Large intestine (tissue), 12 donors: Measurements from ENCODE around the gene KCNIP4. TPM values are rescaled to one million over a fixed set of nuclear protein-coding genes. Genes with fewer than 3 reads are reported as not detected.
A peak's percentile ranks its signal among the peaks of the same experiment; 100 is the strongest.
"Not testable (repeated sequence)": the region's sequence is repeated elsewhere in the genome, so short reads cannot be mapped to it uniquely, and the experiment has no call there.

Experiments
- DNase-seq, 2 donors: peaks; one replicate each; pipeline versions ENCODE4 v3.0.0 to v3.0.0-alpha.2; 2013
- H3K27ac ChIP-seq: one replicate; pipeline ENCODE4 v1.5.1; 2013; ENCODE audit warnings: low read length
- H3K27me3 ChIP-seq: 2 replicates; pipeline ENCODE4 v1.6.1; 2013; ENCODE audit warnings: low read length; ENCODE audit not compliant: control insufficient read depth, insufficient read depth
- H3K36me3 ChIP-seq: 2 replicates; pipeline ENCODE4 v1.6.1; 2013; ENCODE audit warnings: low read length; ENCODE audit not compliant: control insufficient read depth, insufficient read depth
- H3K4me1 ChIP-seq: one replicate; pipeline ENCODE4 v1.6.1; 2013; ENCODE audit warnings: low read length; ENCODE audit not compliant: control insufficient read depth, insufficient read depth
- H3K4me3 ChIP-seq: one replicate; pipeline ENCODE4 v1.5.1; 2013; ENCODE audit warnings: low read length
- H3K9me3 ChIP-seq: one replicate; pipeline ENCODE4 v1.6.1; 2013; ENCODE audit warnings: mild to moderate bottlenecking, low read depth, low read length, moderate library complexity; ENCODE audit not compliant: control insufficient read depth
- whole genome bisulfite sequencing: methylation state at CpG from one replicate; pipeline ENCODE4 v1.1.5; 2013; ENCODE audit warnings: low lambda C conversion rate; ENCODE audit not compliant: insufficient coverage; 5-methylcytosine and 5-hydroxymethylcytosine counted together
- long read RNA-seq, 11 donors: transcript quantifications; one replicate each; lab custom pipeline, GENCODE V29; 2026
- polyA plus RNA-seq: library from polyadenylated mRNA; unstranded; fragments of 120-200 nt; gene quantifications from one replicate; pipeline ENCODE4 v1.2.1, GENCODE V29; 2013

Gene KCNIP4
- polyA plus RNA-seq: 7.5 TPM
- long read RNA-seq, donor 1, partial matches to known transcripts: 5 of 5 reads
- long read RNA-seq, donor 1, other reads (novel, unspliced or antisense): 0 of 5 reads
- long read RNA-seq, donor 2, partial matches to known transcripts: 0 of 1 reads
- long read RNA-seq, donor 2, other reads (novel, unspliced or antisense): 0 of 1 reads
- long read RNA-seq, donor 3, partial matches to known transcripts: 6 of 7 reads
- long read RNA-seq, donor 3, other reads (novel, unspliced or antisense): 0 of 7 reads
- long read RNA-seq, donor 4: 0 reads
- long read RNA-seq, donor 5, partial matches to known transcripts: 0 of 3 reads
- long read RNA-seq, donor 5, other reads (novel, unspliced or antisense): 0 of 3 reads
- long read RNA-seq, donor 6, partial matches to known transcripts: 0 of 3 reads
- long read RNA-seq, donor 6, other reads (novel, unspliced or antisense): 0 of 3 reads
- long read RNA-seq, donor 7: 0 reads
- long read RNA-seq, donor 8, partial matches to known transcripts: 0 of 2 reads
- long read RNA-seq, donor 8, other reads (novel, unspliced or antisense): 0 of 2 reads
- long read RNA-seq, donor 9, partial matches to known transcripts: 0 of 2 reads
- long read RNA-seq, donor 9, other reads (novel, unspliced or antisense): 0 of 2 reads
- long read RNA-seq, donor 10: 0 reads
- long read RNA-seq, donor 11, partial matches to known transcripts: 0 of 1 reads
- long read RNA-seq, donor 11, other reads (novel, unspliced or antisense): 0 of 1 reads

DNA sequence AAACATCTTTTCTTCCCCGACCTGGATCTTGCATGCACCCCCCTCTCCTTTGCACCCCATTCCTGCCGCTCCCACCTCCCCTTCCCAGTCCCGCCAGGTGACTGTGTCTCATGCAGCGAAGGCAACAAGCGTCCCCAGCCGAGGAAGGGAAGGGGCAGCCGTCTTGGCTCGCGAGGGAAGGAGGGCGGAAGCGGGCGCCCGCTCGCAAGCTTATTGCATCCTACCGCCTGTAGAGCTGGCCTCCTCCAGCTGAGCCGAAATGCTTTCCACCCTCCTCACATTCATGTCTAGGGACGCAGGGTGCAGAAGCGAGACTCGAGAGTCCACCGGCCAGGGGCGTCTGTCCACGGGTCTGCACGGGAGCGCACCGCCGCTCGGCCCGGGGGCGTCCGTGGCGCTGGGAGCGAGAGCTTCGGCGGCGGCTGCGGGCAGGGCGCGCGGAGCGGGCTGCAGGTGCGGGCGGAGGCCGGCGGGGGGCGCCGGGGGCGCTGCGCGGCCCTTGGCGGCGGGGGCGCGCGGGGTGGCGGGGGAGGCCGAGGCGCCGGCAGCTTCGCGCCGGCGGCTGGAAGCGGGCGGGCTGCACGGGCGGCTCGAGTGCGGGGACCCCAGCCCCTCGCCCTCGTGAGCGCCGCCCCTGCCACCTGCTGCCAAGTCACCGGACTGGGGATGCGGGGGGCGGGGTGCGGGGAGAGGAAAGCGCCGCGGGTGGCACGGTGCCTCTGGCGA lies at the start of gene KCNIP4:
KCNIP4 (minus strand) TSS at position 426 of the 726 bp plus-strand sequence.
- H3K9me3 ChIP-seq: peaks cover 3% of the 10 kb centered on the region
- WGBS: no CpG with 5 or more reads among the region's 81 CpGs
- no peak within 1 kb of the TSS for H3K27ac ChIP-seq
- H3K4me3 ChIP-seq: no peak within 1 kb of the TSS
- peak in 1 of 2 donors; percentile 20 for DNase-seq
- no peaks in the 10 kb centered on the region for H3K36me3 ChIP-seq
- peaks cover 31% of the 10 kb centered on the region for H3K27me3 ChIP-seq
- H3K4me1 ChIP-seq: no peaks in the 10 kb centered on the region

DNA sequence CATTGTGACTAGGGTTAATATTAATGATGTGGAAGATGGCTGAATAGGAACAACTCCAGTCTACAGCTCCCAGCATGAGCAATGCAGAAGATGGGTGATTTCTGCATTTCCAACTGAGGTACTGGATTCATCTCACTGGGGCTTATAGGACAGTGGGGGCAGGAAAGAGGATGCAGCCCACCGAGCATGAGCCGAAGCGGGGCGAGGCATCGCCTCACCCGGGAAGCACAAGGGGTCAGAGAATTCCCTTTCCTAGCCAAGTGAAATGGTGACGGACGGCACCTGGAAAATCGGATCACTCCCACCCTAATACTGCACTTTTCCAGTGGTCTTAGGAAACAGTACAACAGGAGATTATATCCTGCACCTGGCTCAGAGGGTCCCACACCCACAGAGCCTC lies 48.0 kb upstream of the KCNIP4 start:
- not testable (repeated sequence) for H3K4me1 ChIP-seq, H3K4me3 ChIP-seq, H3K27me3 ChIP-seq, DNase-seq, H3K9me3 ChIP-seq, H3K36me3 ChIP-seq, H3K27ac ChIP-seq
- no CpG with 5 or more reads among the region's 9 CpGs for WGBS

DNA sequence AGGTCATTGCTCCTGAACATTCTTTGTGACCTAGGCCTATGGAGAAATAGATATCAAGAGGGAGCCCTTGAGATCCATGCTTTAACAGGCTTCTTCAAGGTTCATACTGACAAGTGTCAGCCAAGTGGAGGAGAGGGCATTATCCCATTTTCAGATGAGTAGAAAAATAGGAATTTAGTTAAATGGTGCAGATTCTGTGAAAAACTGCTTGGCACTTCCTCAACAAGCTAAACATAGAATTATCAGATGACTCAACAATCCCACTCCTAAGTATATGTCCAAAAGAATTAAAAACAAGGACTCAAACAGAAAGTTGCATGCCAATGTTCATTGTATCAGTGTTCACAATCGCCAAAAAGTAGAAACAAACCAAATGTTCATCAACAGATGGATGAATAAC lies 43.8 kb upstream of the KCNIP4 start:
- Histone ChIP-seq H3K27me3 (no peaks in the 10 kb centered on the region), H3K4me1 (no peaks in the 10 kb centered on the region), H3K9me3 (no peaks in the 10 kb centered on the region), H3K4me3 (no peak overlapping the region), H3K27ac (no peak overlapping the region), H3K36me3 (no peaks in the 10 kb centered on the region)
- no peak for DNase-seq
- WGBS: 83% methylated on average over 1 of the region's 1 CpG

DNA sequence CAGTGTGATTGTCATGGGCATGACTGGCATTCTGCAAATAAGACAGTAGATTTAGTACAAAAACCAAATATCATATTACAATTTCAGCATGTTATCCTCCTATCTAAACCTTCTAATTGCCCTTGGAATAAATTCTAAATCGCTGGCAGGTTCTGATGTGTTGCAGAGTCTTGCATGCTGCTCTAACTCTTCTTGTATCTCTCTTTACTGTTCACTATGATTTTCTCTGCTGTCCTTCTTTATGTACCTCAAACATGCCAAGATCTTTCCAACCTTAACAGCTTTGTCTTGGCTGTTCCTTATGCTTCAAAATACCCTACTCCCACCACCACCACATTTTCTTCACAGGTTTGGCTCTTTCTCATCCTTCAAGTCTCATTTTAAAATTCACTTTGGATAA lies 43.0 kb upstream of the KCNIP4 start:
- WGBS: no CpG with 5 or more reads among the region's 1 CpG
- Histone ChIP-seq H3K4me3 (no peak overlapping the region), H3K27ac (no peak overlapping the region), H3K36me3 (no peaks in the 10 kb centered on the region), H3K27me3 (no peaks in the 10 kb centered on the region), H3K9me3 (no peaks in the 10 kb centered on the region), H3K4me1 (no peaks in the 10 kb centered on the region)
- no peak for DNase-seq

DNA sequence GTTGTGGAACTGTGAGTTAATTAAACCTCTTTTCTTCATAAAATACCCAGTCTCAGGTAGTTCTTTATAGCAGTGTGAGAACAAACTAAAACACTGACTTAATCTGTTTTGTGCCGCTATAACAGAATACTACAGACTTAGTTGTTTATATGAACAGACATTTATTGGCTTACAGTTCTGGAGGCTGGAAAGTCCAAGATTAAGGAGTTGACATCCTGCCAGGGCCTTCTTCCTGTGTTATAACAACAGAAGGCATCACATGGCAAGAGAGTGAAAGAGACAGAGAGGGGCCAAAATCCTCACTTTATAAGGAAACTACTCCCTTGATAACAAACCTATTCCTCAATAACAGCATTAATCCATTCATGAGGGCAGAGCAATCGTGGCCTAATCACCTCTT lies 42.5 kb upstream of the KCNIP4 start:
- no peaks in the 10 kb centered on the region for H3K27me3 ChIP-seq
- H3K4me3 ChIP-seq: no peak overlapping the region
- no peaks in the 10 kb centered on the region for H3K4me1 ChIP-seq
- H3K9me3 ChIP-seq: no peaks in the 10 kb centered on the region
- H3K27ac ChIP-seq: no peak overlapping the region
- H3K36me3 ChIP-seq: no peaks in the 10 kb centered on the region
- WGBS: no CpG with 5 or more reads among the region's 2 CpGs
- DNase-seq: no peak

DNA sequence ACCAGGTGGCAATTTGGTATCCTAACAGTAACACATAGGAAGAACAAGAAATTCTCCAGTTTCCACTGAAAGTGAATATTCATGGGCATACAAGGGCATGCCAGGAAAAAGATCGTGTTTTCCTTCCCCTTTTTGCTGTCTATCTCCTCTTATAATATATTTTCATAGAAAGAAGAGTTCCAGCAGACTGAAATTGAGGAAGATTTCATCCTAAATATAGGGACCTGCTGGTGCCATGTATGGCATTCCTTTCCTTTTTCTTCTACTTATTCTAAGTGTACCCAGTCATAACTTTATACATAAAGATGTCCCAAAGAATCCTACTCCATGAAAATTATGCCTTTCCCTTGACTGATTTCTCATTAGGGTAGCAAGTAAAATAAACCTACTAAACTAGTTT lies 40.8 kb upstream of the KCNIP4 start:
- DNase-seq: no peak
- Histone ChIP-seq H3K27me3 (no peaks in the 10 kb centered on the region), H3K36me3 (no peaks in the 10 kb centered on the region), H3K4me1 (no peaks in the 10 kb centered on the region), H3K4me3 (no peak overlapping the region), H3K27ac (no peak overlapping the region), H3K9me3 (no peaks in the 10 kb centered on the region)
- WGBS: no CpG with 5 or more reads among the region's 1 CpG

DNA sequence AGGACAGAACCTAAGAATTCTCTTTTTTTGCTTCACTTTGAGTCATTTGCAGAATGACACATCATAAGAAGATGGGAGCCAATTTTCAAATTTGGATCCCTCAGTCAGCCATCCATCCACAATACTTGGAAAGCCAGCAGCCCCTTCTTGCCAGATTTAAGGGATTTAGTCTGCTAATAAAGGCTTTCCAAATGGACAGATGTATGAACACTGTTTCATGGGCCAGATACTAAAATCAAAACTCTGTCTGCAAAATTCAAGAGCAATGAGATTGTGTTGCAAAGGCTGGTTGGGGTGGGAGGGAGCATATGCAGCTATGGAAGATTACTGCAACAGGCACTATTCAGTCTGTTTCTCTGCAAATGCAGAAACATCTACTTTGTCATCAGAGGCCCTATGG lies 37.7 kb upstream of the KCNIP4 start:
- Histone ChIP-seq H3K27ac (no peak overlapping the region), H3K27me3 (no peaks in the 10 kb centered on the region), H3K4me3 (no peak overlapping the region), H3K9me3 (no peaks in the 10 kb centered on the region), H3K36me3 (no peaks in the 10 kb centered on the region), H3K4me1 (no peaks in the 10 kb centered on the region)
- DNase-seq: no peak

DNA sequence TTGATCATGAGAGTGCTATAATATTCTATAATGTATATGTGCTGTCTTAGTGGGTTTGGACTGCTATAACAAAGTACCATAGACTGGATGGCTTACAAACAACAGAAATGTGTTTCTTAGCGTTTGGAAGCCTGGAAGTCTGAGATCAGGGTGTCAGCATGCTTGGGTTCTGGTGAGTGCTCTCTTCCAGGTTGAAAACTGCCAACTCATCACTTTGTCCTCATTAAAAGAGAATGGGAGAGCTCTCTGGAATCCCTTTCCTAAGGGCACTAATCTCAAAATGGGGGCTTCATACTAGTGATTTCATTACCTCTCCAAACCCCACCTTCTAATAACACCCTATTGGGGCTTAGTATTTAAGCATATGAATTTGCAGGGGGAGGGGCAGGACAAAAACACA lies 33.5 kb upstream of the KCNIP4 start:
- Histone ChIP-seq H3K9me3 (no peaks in the 10 kb centered on the region), H3K4me3 (no peak overlapping the region), H3K36me3 (no peaks in the 10 kb centered on the region), H3K4me1 (no peaks in the 10 kb centered on the region), H3K27me3 (no peaks in the 10 kb centered on the region), H3K27ac (no peak overlapping the region)
- no CpG with 5 or more reads among the region's 1 CpG for WGBS
- DNase-seq: no peak

DNA sequence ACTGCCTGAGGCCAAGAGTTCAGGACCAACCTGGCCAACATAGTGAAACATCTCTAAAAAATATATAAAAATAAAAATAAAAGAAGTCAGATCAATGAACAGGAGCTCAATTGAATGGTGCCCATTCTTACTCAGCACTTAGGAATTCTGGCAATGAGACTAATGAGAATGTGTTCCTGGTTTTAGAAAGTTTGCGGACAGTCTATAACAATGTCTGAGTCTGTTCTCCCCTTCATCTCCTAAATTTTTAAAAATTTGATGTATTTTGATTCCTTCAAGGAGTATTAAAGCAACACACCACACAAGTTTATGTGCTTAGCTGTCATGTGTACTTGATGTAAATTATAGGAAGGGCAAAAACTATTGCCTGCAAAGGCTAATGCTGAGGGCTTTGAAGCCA lies 30.6 kb upstream of the KCNIP4 start:
- no peak overlapping the region for H3K27ac ChIP-seq
- H3K9me3 ChIP-seq: no peaks in the 10 kb centered on the region
- no peaks in the 10 kb centered on the region for H3K4me1 ChIP-seq
- H3K36me3 ChIP-seq: no peaks in the 10 kb centered on the region
- no CpG with 5 or more reads among the region's 1 CpG for WGBS
- no peak overlapping the region for H3K4me3 ChIP-seq
- no peak for DNase-seq
- H3K27me3 ChIP-seq: no peaks in the 10 kb centered on the region

DNA sequence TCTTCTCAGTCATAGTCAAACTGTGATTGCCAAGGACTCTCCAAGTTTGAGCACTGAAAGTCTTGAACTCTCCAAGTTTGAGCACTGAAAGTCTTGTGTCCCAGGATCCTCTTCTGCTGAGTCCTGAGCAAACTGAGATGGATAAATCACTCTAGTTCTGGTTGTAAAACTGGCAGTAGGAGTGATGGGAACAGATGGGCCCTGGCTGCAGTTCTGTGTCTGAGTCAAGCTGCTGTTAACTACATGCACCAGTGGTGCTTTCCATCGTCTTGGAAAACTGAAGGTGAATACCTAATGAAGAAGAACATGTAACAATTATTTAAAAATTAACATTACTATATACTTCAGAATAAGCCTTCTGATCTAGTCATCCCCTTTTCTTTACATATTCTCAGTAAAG lies 27.6 kb upstream of the KCNIP4 start:
- 83% methylated on average over 1 of the region's 1 CpG for WGBS
- no peaks in the 10 kb centered on the region for H3K27me3 ChIP-seq
- H3K9me3 ChIP-seq: no peaks in the 10 kb centered on the region
- H3K4me1 ChIP-seq: no peaks in the 10 kb centered on the region
- H3K36me3 ChIP-seq: no peaks in the 10 kb centered on the region
- no peak for DNase-seq
- H3K4me3 ChIP-seq: no peak overlapping the region
- no peak overlapping the region for H3K27ac ChIP-seq
